Parathyroid adenoma (tissue), 2 donors: ENCODE results near the gene CCDC13.

Experiments used
- H2AFZ ChIP-seq: fragments of 300-600 bp; sonication (generic); one replicate; pipeline ENCODE4 v1.7.0; 2017; ENCODE audit warnings: antibody characterized with exemption, mild to moderate bottlenecking
- H3K27ac ChIP-seq: fragments of 300-600 bp; sonication (generic); one replicate; pipeline ENCODE4 v1.7.0; 2017
- H3K27me3 ChIP-seq: fragments of 300-600 bp; sonication (generic); one replicate; pipeline ENCODE4 v1.7.0; 2017; ENCODE audit warnings: low read length; ENCODE audit not compliant: control insufficient read depth, insufficient read depth
- H3K36me3 ChIP-seq: fragments of 300-600 bp; sonication (generic); one replicate; pipeline ENCODE4 v1.7.0; 2017; ENCODE audit warnings: low read length; ENCODE audit not compliant: control insufficient read depth, insufficient read depth
- H3K4me1 ChIP-seq: fragments of 300-600 bp; sonication (generic); one replicate; pipeline ENCODE4 v1.7.0; 2017; ENCODE audit warnings: control low read depth
- H3K4me2 ChIP-seq: fragments of 300-600 bp; sonication (generic); one replicate; pipeline ENCODE4 v1.7.0; 2017; ENCODE audit warnings: low read length
- H3K4me3 ChIP-seq: fragments of 300-600 bp; sonication (generic); one replicate; pipeline ENCODE4 v1.7.0; 2017; ENCODE audit warnings: low read depth, low read length
- H3K79me2 ChIP-seq: fragments of 300-600 bp; sonication (generic); one replicate; pipeline ENCODE4 v1.7.0; 2017; ENCODE audit warnings: control low read depth
- H3K9ac ChIP-seq: fragments of 300-600 bp; sonication (generic); one replicate; pipeline ENCODE4 v1.7.0; 2017; ENCODE audit warnings: mild to moderate bottlenecking
- H3K9me3 ChIP-seq: fragments of 300-600 bp; sonication (generic); one replicate; pipeline ENCODE4 v1.7.0; 2017; ENCODE audit warnings: low read length; ENCODE audit not compliant: control insufficient read depth
- CTCF ChIP-seq: fragments of 300-600 bp; sonication (generic); IDR thresholded peaks from one replicate; pipeline ENCODE4 v1.7.0; 2017; ENCODE audit warnings: antibody characterized with exemption, mild to moderate bottlenecking
- donor health status: primary hyperparathyroidism.

Gene CCDC13

GRCh38 chr3:42764115-42764514 is 8.9 kb downstream of the CCDC13 start:
- Histone ChIP-seq H3K4me1 (no peaks in the 10 kb centered on the region), H3K4me3 (no peak overlapping the region), H3K27me3 (no peaks in the 10 kb centered on the region), H3K36me3 (no peaks in the 10 kb centered on the region), H3K27ac (no peak overlapping the region), H2AFZ (no peak overlapping the region), H3K9ac (no peak overlapping the region), H3K4me2 (no peak overlapping the region), H3K79me2 (no peaks in the 10 kb centered on the region), H3K9me3 (no peaks in the 10 kb centered on the region)
- TF ChIP-seq CTCF, result no peak

GRCh38 chr3:42763021-42763420 is 10.0 kb downstream of the CCDC13 start:
- Histone ChIP-seq H3K79me2 (no peaks in the 10 kb centered on the region), H3K9ac (no peak overlapping the region), H3K36me3 (no peaks in the 10 kb centered on the region), H3K4me2 (no peak overlapping the region), H3K4me1 (no peaks in the 10 kb centered on the region), H3K27me3 (no peaks in the 10 kb centered on the region), H3K4me3 (no peak overlapping the region), H3K9me3 (no peaks in the 10 kb centered on the region), H2AFZ (no peak overlapping the region), H3K27ac (no peak overlapping the region)
- no peak for TF ChIP-seq CTCF

- Histone ChIP-seq H3K9ac (no peak overlapping the region), H3K27ac (no peak overlapping the region), H3K79me2 (no peaks in the 10 kb centered on the region), H3K27me3 (no peaks in the 10 kb centered on the region), H3K36me3 (no peaks in the 10 kb centered on the region), H3K4me3 (no peak overlapping the region), H3K4me1 (no peaks in the 10 kb centered on the region), H3K4me2 (no peak overlapping the region), H2AFZ (no peak overlapping the region), H3K9me3 (no peaks in the 10 kb centered on the region)
- TF ChIP-seq CTCF, result no peak
Measured at GRCh38 chr3:42762046-42762724, 10.9 kb downstream of the CCDC13 start.

- Histone ChIP-seq H3K36me3 (no peaks in the 10 kb centered on the region), H3K9me3 (no peaks in the 10 kb centered on the region), H3K4me2 (no peak overlapping the region), H3K27me3 (no peaks in the 10 kb centered on the region), H3K4me3 (no peak overlapping the region), H3K27ac (no peak overlapping the region), H3K4me1 (no peaks in the 10 kb centered on the region), H3K79me2 (no peaks in the 10 kb centered on the region), H2AFZ (no peak overlapping the region), H3K9ac (no peak overlapping the region)
- TF ChIP-seq CTCF, result no peak
Measured at GRCh38 chr3:42758126-42758525, 14.9 kb downstream of the CCDC13 start.

- H3K9ac ChIP-seq, result no peak overlapping the region
- H3K27ac ChIP-seq, result no peak overlapping the region
- no peak overlapping the region for H2AFZ ChIP-seq
- no peaks in the 10 kb centered on the region for H3K79me2 ChIP-seq
- H3K36me3 ChIP-seq, result no peaks in the 10 kb centered on the region
- no peaks in the 10 kb centered on the region for H3K27me3 ChIP-seq
- H3K4me1 ChIP-seq, result no peaks in the 10 kb centered on the region
- no peak overlapping the region for H3K4me3 ChIP-seq
- H3K9me3 ChIP-seq, result no peaks in the 10 kb centered on the region
- no peak overlapping the region for H3K4me2 ChIP-seq
- no peak for TF ChIP-seq CTCF
Measured at GRCh38 chr3:42756681-42757213, 16.3 kb downstream of the CCDC13 start.
